Measurements from ENCODE around the gene NAGA.
A peak's percentile ranks its signal among the peaks of the same experiment; 100 is the strongest.

NAGA gene

DNA sequence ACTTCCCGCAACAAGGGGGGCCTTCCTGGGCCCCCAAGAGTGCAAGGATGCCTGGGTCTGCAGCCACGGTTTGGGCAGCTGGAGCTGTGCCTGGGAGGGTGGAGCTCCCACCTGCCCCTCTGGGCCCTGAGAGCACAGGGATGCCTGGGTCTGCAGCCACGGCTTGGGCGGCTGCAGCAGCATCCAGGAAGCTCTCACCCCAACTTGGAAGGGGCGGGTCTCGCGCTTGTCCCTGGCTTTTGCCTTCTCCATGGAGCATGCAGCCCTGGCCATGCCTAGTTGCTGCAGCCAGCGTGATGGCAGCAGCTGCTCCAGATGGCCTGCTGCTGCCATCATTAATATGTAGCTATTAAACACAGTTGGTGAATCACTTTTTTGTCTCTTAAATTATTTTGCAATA, 35.4 kb downstream of the NAGA start:
- DNase-seq: no peak

GRCh38 chr22:42033263-42034181, 37.1 kb downstream of the NAGA start:
- no peak for DNase-seq

DNA sequence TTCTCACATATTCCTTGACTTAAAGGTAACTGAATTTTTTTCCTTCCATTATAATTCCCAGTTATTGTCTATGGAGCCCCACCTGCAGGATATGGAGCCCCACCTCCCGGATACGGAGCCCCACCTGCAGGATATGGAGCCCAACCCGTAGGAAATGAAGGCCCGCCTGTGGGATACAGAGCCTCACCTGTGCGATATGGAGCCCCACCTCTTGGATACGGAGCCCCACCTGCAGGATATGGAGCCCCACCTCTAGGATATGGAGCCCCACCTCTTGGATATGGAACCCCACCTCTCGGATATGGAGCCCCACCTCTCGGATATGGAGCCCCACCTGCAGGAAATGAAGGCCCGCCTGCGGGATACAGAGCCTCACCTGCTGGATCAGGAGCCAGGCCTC, 43.9 kb downstream of the NAGA start:
- no peak for DNase-seq

DNA sequence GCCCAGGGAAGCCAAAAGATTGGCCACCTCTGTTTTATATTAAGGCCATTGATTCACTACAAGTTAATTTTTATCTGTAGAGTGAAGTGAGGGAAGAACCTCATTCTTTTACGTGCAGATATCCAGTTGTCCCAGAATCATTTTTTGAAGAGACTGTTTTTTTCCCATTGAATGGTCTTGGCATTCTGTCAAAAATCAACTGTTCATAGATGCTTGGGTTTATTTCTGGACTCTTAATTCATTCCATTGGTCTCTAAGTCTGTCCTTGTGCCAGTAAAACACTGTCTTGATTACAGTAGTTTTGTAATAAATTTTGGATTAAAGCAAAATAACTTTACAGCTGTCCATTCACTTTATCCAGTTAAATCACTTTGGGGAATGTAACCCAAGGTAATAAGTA, 45.2 kb downstream of the NAGA start:
- no peak for DNase-seq

GRCh38 chr22:42022162-42022847, 48.3 kb downstream of the NAGA start:
- DNase-seq: peak in 1 of 2 donors; percentile 14

DNA sequence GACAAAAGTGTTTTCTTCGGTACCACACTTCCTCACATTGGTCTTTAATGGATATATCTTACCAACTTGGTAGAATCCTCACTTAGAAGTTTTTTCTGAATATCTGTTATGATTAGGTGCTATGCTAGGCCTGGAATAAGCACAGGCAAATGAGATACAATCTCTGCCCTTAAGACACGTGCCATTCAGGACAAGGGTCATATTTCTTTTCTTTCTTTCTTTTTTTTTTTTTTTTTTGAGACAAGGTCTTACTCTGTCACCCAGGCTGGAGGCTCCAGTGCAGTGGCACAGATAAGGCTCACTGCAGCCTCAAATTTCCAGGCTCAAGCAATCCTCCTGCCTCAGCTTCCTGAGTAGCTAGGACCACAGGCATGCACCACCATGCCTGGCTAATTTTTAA, 49.0 kb downstream of the NAGA start:
- DNase-seq: no peak

DNA sequence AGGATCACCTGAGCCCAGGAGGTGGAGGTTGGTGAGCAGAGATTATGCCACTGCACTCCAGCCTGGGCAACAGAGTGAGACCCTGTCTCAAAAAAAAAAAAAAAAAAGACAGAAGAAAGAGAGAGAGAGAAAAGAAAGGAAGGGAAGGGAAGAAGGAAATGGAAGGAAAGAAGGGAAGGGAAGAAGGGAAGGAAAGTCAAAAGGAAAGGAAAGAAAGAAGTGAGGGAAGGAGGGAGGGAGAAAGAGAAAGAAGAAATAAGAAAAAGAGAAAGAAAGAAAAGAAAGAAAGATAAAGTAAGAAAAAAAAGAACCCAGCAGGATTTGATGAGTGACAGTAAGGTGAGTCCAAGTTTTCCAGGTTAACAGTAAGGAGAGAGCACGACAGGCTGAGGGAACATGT, 52.4 kb downstream of the NAGA start:
- no peak for DNase-seq

DNA sequence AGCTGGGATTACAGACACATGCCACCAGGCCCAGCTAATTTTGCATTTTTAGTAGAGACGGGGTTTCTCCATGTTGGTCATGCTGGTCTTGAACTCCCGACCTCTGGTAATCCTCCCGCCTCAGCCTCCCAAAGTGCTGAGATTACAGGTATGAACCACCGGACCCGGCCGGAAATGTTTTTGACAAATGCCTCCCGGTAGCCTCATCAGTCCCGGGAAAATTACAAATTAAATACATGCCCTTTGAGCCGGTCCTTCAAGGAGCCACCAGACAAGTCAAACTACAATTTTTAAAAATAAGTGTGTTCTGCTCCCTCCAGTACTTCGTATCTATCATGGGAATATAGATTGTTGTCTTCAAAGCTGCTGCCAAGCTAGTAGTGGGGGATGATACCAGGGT, 54.5 kb downstream of the NAGA start:
- DNase-seq: no peak

GRCh38 chr22:42013385-42013784, 57.2 kb downstream of the NAGA start:
- no peak for DNase-seq

GRCh38 chr22:42010778-42011177, 59.8 kb downstream of the NAGA start:
- DNase-seq: no peak
